Measurements from ENCODE around the gene MGAT4A.

Gene MGAT4A

GRCh38 chr2:98583276-98583675, 147.7 kb downstream of the MGAT4A start:
- in situ Hi-C loops (cut with MboI; ENCODE audit: low pct_unique_long_range_greater_than_20kb, low sequenced_read_pairs, unreplicated experiment): no loop called here
- no peak for DNase-seq (ENCODE audit: low spot score)

DNA sequence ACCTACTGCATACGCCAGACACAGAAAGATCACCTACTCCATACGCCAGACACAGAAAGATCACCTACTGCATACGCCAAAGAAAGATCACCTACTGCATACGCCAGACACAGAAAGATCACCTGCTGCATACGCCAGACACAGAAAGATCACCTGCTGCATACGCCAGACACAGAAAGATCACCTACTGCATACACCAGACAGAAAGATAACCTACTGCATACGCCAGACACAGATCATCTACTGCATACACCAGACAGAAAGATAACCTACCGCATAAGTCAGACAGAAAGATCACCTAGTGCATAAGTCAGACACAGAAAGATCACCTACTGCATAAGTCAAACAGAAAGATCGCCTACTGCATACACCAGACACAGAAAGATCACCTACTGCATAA, 148.4 kb downstream of the MGAT4A start:
- no peak for TF ChIP-seq CTCF (IDR thresholded peaks at IDR 0.05; ENCODE audit: extremely low read depth, insufficient read depth, missing control alignments)
- in situ Hi-C loops (cut with MboI; ENCODE audit: low pct_unique_long_range_greater_than_20kb, low sequenced_read_pairs, unreplicated experiment): no loop called here
- no peak for DNase-seq (ENCODE audit: low spot score)

More at GRCh38 chr2:98583276-98583675, 147.7 kb downstream of the MGAT4A start:
- no peak for TF ChIP-seq CTCF (IDR thresholded peaks at IDR 0.05; ENCODE audit: extremely low read depth, insufficient read depth, missing control alignments)

GRCh38 chr2:98580656-98581284, 150.2 kb downstream of the MGAT4A start:
- TF ChIP-seq CTCF (IDR thresholded peaks at IDR 0.05; ENCODE audit: extremely low read depth, insufficient read depth, missing control alignments): no peak
- no peak for DNase-seq (ENCODE audit: low spot score)
- in situ Hi-C loops (cut with MboI; ENCODE audit: low pct_unique_long_range_greater_than_20kb, low sequenced_read_pairs, unreplicated experiment): no loop called here

- in situ Hi-C loops (cut with MboI; ENCODE audit: low pct_unique_long_range_greater_than_20kb, low sequenced_read_pairs, unreplicated experiment): no loop called here
- DNase-seq (ENCODE audit: low spot score): no peak
- TF ChIP-seq CTCF (IDR thresholded peaks at IDR 0.05; ENCODE audit: extremely low read depth, insufficient read depth, missing control alignments): no peak
Measured at GRCh38 chr2:98579926-98580325, 151.0 kb downstream of the MGAT4A start.

- no peak for TF ChIP-seq CTCF (IDR thresholded peaks at IDR 0.05; ENCODE audit: extremely low read depth, insufficient read depth, missing control alignments)
- in situ Hi-C loops (cut with MboI; ENCODE audit: low pct_unique_long_range_greater_than_20kb, low sequenced_read_pairs, unreplicated experiment): no loop called here
Measured at GRCh38 chr2:98578231-98578630, 152.7 kb downstream of the MGAT4A start.

DNA sequence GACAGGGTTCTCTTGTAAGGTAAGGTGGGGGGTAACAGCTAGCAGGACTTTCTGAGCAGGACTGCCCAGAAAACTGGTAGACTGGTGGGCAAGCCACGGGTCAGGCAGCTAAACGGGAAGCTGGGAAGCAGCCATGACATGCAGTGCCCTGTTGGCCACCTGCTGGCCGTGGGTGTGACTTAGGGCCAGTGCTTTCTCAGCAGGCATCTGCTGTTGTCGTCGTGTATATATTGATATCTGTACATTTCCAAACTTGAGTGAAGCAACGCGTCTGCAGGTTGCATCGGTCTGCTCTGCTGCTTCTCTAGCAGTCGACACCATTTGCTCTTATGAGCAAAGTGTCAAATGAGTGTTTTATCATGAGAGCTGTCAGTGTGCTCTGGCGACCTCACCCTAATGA, 153.6 kb downstream of the MGAT4A start:
- no peak for DNase-seq (ENCODE audit: low spot score)
- no peak for TF ChIP-seq CTCF (IDR thresholded peaks at IDR 0.05; ENCODE audit: extremely low read depth, insufficient read depth, missing control alignments)
- in situ Hi-C loops (cut with MboI; ENCODE audit: low pct_unique_long_range_greater_than_20kb, low sequenced_read_pairs, unreplicated experiment): no loop called here

More at GRCh38 chr2:98578231-98578630, 152.7 kb downstream of the MGAT4A start:
- DNase-seq (ENCODE audit: low spot score): no peak

Measured in GM13977 (cell line).